PFSK-1 (cell line): ENCODE data around the gene EGFLAM.

Experiments used
- POLR2AphosphoS5 ChIP-seq: IDR thresholded peaks from 2 replicates; pipeline ENCODE4 v1.6.1; 2012; ENCODE audit warnings: low read depth, mild to moderate bottlenecking, control low read depth, low read length, moderate library complexity
- REST ChIP-seq, 2 experiments: IDR thresholded peaks; 2 replicates each; pipeline versions ENCODE4 v1.6.1 to v1.8.0; 2011 to 2012; ENCODE audit warnings: low read depth in 2 of 2, low read length in 2 of 2, control low read depth in 1 of 2, inconsistent platforms in 1 of 2, mild to moderate bottlenecking in 1 of 2, moderate library complexity in 1 of 2; ENCODE audit not compliant: insufficient read depth in 1 of 2
- TAF1 ChIP-seq: IDR thresholded peaks from 2 replicates; pipeline ENCODE4 v1.6.1; 2012; ENCODE audit warnings: low read length, control low read depth, borderline replicate concordance; ENCODE audit not compliant: insufficient read depth

DNA sequence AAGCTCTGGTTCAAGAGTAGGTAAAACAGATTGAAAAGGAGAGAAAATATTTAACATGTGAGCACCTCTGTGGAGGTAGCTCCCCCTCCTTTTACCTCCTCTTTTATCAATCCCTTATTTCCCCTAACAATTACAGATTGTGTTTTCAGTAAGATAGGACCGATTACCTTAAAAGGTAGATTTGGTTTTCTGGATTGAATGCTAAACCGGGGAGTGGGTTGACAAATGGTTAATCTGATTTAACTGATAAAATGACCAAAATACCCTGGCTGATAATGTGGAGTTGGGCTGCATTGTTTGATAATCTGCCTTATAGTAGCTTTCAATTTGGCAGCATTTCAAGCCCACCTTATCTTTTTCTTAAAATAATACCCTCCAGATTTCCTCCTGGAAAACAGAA is 83.9 kb downstream of the EGFLAM start:
- TF ChIP-seq POLR2AphosphoS5 (no peak), TAF1 (no peak), REST (IDR thresholded peaks at IDR 0.05; ENCODE audit: insufficient read depth in 1 of 2, low read depth in 2 of 2, low read length in 2 of 2) (no peak)
